ENCODE measurements around the gene STATH. TPM values are rescaled to one million over a fixed set of nuclear protein-coding genes. Genes with fewer than 3 reads are reported as not detected.

STATH gene
- not detected in 2 replicates for total RNA-seq
- not detected for total RNA-seq (2013)
- polyA plus RNA-seq = not detected in 2 replicates
- polyA minus RNA-seq = not detected in 2 replicates

- no peak for ATAC-seq (ENCODE audit: low read depth)
- TF ChIP-seq EZH2 (IDR thresholded peaks at IDR 0.05; ENCODE audit: borderline replicate concordance, insufficient read depth, low read depth, low read length, poor library complexity, severe bottlenecking) (no peak), CTCF (IDR thresholded peaks at IDR 0.05) (no peak)
- no peaks in the 10 kb centered on the region for H3K9me3 ChIP-seq (ENCODE audit: control extremely low read depth in 1 of 3, control insufficient read depth in 2 of 3, insufficient read depth in 1 of 3, low read length in 2 of 3)
Observed at GRCh38 chr4:69995526-69996016, at the start of gene STATH. Gene STATH (plus strand): TSS chr4:69995966. CDS start chr4:69998438, 2,472 bp downstream.

GRCh38 chr4:69951602-69952001 is 44.2 kb upstream of the STATH start:
- H4K20me1 ChIP-seq (ENCODE audit: control insufficient read depth, insufficient read depth, low read length, poor library complexity, severe bottlenecking) = no peaks in the 10 kb centered on the region
- H3K79me2 ChIP-seq (ENCODE audit: control insufficient read depth, insufficient read depth, low read length) = no peaks in the 10 kb centered on the region
- no peak for TF ChIP-seq EZH2 (IDR thresholded peaks at IDR 0.05; ENCODE audit: borderline replicate concordance, insufficient read depth, low read depth, low read length, poor library complexity, severe bottlenecking)
- no peak for TF ChIP-seq CTCF (IDR thresholded peaks at IDR 0.05)
- H3K27me3 ChIP-seq (replicated peaks in 1 of 4; ENCODE audit: control extremely low read depth in 1 of 4, control insufficient read depth in 3 of 4, insufficient read depth in 4 of 4, low read length in 3 of 4) = no peaks in the 10 kb centered on the region
- peaks cover 0 to 1% (median 0%) of the 10 kb centered on the region in 3 donors for H3K9me3 ChIP-seq (ENCODE audit: control extremely low read depth in 1 of 3, control insufficient read depth in 2 of 3, insufficient read depth in 1 of 3, low read length in 2 of 3)
- H3K9ac ChIP-seq (ENCODE audit: low read length) = no peak overlapping the region
- Mint-ChIP-seq H3K4me3 (no peak overlapping the region), H3K27me3 (no peaks in the 10 kb centered on the region), H3K27ac (no peak overlapping the region), H3K9me3 (ENCODE audit: insufficient read depth) (no peaks in the 10 kb centered on the region), H3K4me1 (no peaks in the 10 kb centered on the region)
- H3K4me1 ChIP-seq (ENCODE audit: control insufficient read depth in 2 of 2, insufficient read depth in 2 of 2, low read length in 2 of 2) = no peaks in the 10 kb centered on the region
- H3K27ac ChIP-seq (ENCODE audit: low read length in 2 of 2) = no peak overlapping the region
- DNase-seq = no peak
- CTCF ChIA-PET = no interaction called here
- no peaks in the 10 kb centered on the region for H3K36me3 ChIP-seq (replicated peaks in 1 of 2; ENCODE audit: control extremely low read depth in 1 of 2, control insufficient read depth in 1 of 2, extremely low read depth in 1 of 2, insufficient read depth in 2 of 2, low read length in 1 of 2)
- POLR2A ChIA-PET = no interaction called here
- no peak overlapping the region for H2AFZ ChIP-seq (ENCODE audit: insufficient read depth, low read depth, low read length, poor library complexity, severe bottlenecking)
- intact Hi-C loops (cut with micrococcal nuclease) = no loop called here
- ATAC-seq (ENCODE audit: low read depth) = no peak
- no peak overlapping the region for H3K4me2 ChIP-seq (replicated peaks; ENCODE audit: low read depth, low read length, poor library complexity, severe bottlenecking)
- no peak overlapping the region for H3K4me3 ChIP-seq (ENCODE audit: control extremely low read depth in 1 of 5, extremely low read depth in 1 of 5, insufficient read depth in 1 of 5, low read depth in 2 of 5, low read length in 4 of 5)
- 89% methylated on average over 2 of the region's 3 CpGs for WGBS (ENCODE audit: insufficient coverage)

More at GRCh38 chr4:69995526-69996016, at the start of gene STATH:
- no peaks in the 10 kb centered on the region for H3K9me3 Mint-ChIP-seq (ENCODE audit: insufficient read depth)
- Histone ChIP-seq H3K4me1 (ENCODE audit: control insufficient read depth in 2 of 2, insufficient read depth in 2 of 2, low read length in 2 of 2) (no peaks in the 10 kb centered on the region), H3K36me3 (replicated peaks in 1 of 2; ENCODE audit: control extremely low read depth in 1 of 2, control insufficient read depth in 1 of 2, extremely low read depth in 1 of 2, insufficient read depth in 2 of 2, low read length in 1 of 2) (no peaks in the 10 kb centered on the region), H3K9ac (ENCODE audit: low read length) (no peak within 1 kb of the TSS), H3K27me3 (replicated peaks in 1 of 4; ENCODE audit: control extremely low read depth in 1 of 4, control insufficient read depth in 3 of 4, insufficient read depth in 4 of 4, low read length in 3 of 4) (no peaks in the 10 kb centered on the region), H3K4me2 (replicated peaks; ENCODE audit: low read depth, low read length, poor library complexity, severe bottlenecking) (no peak within 1 kb of the TSS), H3K79me2 (ENCODE audit: control insufficient read depth, insufficient read depth, low read length) (no peaks in the 10 kb centered on the region), H3K4me3 (ENCODE audit: control extremely low read depth in 1 of 5, extremely low read depth in 1 of 5, insufficient read depth in 1 of 5, low read depth in 2 of 5, low read length in 4 of 5) (no peak within 1 kb of the TSS), H2AFZ (ENCODE audit: insufficient read depth, low read depth, low read length, poor library complexity, severe bottlenecking) (no peak within 1 kb of the TSS), H4K20me1 (ENCODE audit: control insufficient read depth, insufficient read depth, low read length, poor library complexity, severe bottlenecking) (no peaks in the 10 kb centered on the region), H3K27ac (ENCODE audit: low read length in 2 of 2) (no peak within 1 kb of the TSS)
- CTCF ChIA-PET = no interaction called here
- H3K4me1 Mint-ChIP-seq = no peaks in the 10 kb centered on the region
- no peak within 1 kb of the TSS for H3K27ac Mint-ChIP-seq
- POLR2A ChIA-PET = no interaction called here
- no peak for DNase-seq
- no peak within 1 kb of the TSS for H3K4me3 Mint-ChIP-seq
- WGBS (ENCODE audit: insufficient coverage) = no CpG with 5 or more reads among the region's 3 CpGs
- intact Hi-C loops (cut with micrococcal nuclease) = no loop called here
- H3K27me3 Mint-ChIP-seq = no peaks in the 10 kb centered on the region
